Measurements from ENCODE around the gene ENTREP1.

ENTREP1 gene

DNA sequence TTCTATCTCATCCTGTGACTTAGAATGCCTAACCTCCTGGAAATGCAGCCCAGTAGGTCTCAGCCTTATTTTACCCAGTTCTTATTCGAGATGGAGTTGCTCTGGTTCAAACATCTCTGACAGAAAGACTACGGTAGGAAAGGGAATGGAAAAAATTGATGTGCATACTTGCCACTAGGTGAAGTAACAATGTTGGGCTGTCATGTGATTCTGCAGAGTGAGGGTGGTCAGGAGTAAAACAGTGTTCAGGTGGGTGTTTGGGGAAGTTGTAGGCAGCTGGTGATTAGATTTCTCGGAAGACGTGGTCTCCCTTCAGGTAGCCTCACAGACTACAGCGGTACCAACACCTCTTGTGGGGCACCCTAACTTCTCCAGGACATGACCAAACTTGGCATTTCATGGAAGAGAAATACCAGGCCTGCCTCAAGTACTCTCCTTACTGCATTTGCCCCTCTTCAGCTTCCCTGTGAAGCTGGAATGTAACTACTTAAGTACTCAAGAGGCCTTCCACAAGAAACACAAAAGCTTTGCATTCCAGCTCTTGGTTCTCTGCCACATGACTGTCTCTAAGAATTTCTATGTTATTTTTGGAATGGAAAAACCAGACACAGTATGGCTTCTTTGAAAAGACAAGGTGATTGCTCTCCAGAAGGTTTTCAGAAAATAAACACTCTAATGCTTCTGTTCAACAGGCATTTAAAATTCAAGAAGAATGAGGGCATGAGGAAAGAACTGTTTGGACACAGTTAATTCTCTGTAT is 17.4 kb upstream of the ENTREP1 start:
- Mint-ChIP-seq H3K27me3 (peaks cover 8% of the 10 kb centered on the region), H3K36me3 (no peaks in the 10 kb centered on the region), H3K4me3 (no peak overlapping the region), H3K27ac (no peak overlapping the region), H3K4me1 (no peaks in the 10 kb centered on the region), H3K9me3 (peaks cover 4% of the 10 kb centered on the region)
- no peak for DNase-seq (ENCODE audit: low spot score in 2 of 2)
- no peak for ATAC-seq (ENCODE audit: low read depth)

GRCh38 chr9:69308206-69308931 is 16.6 kb upstream of the ENTREP1 start:
- Mint-ChIP-seq H3K27ac (no peak overlapping the region), H3K27me3 (peaks cover 8% of the 10 kb centered on the region), H3K4me1 (no peaks in the 10 kb centered on the region), H3K36me3 (no peaks in the 10 kb centered on the region), H3K4me3 (no peak overlapping the region), H3K9me3 (peaks cover 4% of the 10 kb centered on the region)
- DNase-seq (ENCODE audit: low spot score in 2 of 2) (no peak), ATAC-seq (ENCODE audit: low read depth) (no peak)

DNA sequence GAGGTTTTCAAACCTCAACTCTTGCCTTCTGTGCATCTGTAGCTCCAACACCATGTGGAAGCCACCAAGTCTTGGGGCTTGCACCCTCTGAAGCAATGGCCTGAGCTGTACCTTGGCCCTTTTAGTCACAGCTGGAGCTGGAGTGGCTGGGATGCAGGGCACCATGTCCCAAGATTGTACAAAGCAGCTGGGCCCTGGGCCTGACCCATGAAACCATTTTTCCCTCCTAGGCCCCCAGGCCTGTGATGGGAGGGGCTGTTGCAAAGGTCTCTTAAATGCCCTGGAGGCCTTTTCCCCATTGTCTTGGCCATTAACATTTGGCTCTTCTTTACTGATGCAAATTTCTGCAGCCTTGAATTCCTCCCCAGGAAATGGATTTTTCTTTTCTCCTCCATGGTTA is 11.8 kb upstream of the ENTREP1 start:
- peaks cover 14% of the 10 kb centered on the region for H3K9me3 Mint-ChIP-seq
- no peaks in the 10 kb centered on the region for H3K4me1 Mint-ChIP-seq
- DNase-seq (ENCODE audit: low spot score in 2 of 2), result no peak
- H3K36me3 Mint-ChIP-seq, result no peaks in the 10 kb centered on the region
- ATAC-seq (ENCODE audit: low read depth), result no peak
- no peak overlapping the region for H3K27ac Mint-ChIP-seq
- H3K27me3 Mint-ChIP-seq, result peaks cover 8% of the 10 kb centered on the region
- no peak overlapping the region for H3K4me3 Mint-ChIP-seq

DNA sequence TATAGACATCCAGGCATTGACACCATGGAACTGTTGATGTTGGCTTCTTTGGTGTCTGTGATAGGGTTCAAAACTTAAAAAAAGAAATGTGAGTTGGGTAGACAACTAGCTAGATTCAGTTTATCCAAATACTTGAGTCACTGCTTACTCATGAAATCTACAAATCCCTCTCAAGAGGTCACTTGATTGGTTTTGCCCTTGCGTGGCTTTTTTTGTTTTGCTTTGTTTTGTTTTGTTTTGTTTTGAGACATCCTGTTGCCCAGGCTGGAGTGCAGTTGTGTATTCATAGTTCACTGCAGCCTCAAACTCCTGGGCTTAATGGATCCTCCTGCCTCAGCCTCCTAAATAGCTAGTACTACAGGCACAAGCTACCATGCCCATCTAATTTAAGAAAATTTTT is 10.5 kb upstream of the ENTREP1 start:
- no peak overlapping the region for H3K27ac Mint-ChIP-seq
- peaks cover 14% of the 10 kb centered on the region for H3K9me3 Mint-ChIP-seq
- H3K36me3 Mint-ChIP-seq, result no peaks in the 10 kb centered on the region
- DNase-seq (ENCODE audit: low spot score in 2 of 2), result no peak
- H3K4me3 Mint-ChIP-seq, result no peak overlapping the region
- no peak for ATAC-seq (ENCODE audit: low read depth)
- no peaks in the 10 kb centered on the region for H3K4me1 Mint-ChIP-seq
- peaks cover 2% of the 10 kb centered on the region for H3K27me3 Mint-ChIP-seq

- Mint-ChIP-seq H3K36me3 (no peaks in the 10 kb centered on the region), H3K9me3 (peaks cover 11% of the 10 kb centered on the region), H3K27ac (no peak overlapping the region), H3K27me3 (peaks cover 2% of the 10 kb centered on the region), H3K4me1 (no peaks in the 10 kb centered on the region), H3K4me3 (no peak overlapping the region)
- DNase-seq (ENCODE audit: low spot score in 2 of 2) (no peak), ATAC-seq (ENCODE audit: low read depth) (no peak)
These were observed 7.9 kb upstream of the ENTREP1 start for GRCh38 chr9:69317081-69317480.

DNA sequence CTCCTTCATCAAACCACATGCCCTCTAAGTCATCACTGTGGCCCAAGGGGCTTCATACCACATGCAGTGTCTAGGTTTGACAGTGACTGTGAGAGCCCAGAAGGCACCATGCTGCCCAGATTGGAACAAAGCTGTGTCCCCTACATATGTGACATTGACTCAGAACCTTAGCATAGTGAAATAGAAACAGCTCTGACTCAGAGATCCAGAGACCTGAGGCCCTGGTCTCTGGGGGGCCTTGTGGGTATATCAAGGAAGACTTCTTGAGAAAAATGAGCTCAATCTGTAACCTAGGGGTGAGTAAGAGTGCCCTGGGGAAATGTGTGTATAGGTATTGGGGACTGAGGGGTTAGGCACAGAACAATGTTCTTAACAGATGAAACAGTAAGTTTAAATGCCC is 7.1 kb upstream of the ENTREP1 start:
- no peak for ATAC-seq (ENCODE audit: low read depth)
- H3K4me1 Mint-ChIP-seq, result no peaks in the 10 kb centered on the region
- no peak for DNase-seq (ENCODE audit: low spot score in 2 of 2)

GRCh38 chr9:69319324-69320025 is 5.5 kb upstream of the ENTREP1 start:
- no peak overlapping the region for H3K4me3 Mint-ChIP-seq
- no peak for DNase-seq (ENCODE audit: low spot score in 2 of 2)
- H3K27ac Mint-ChIP-seq, result no peak overlapping the region
- H3K36me3 Mint-ChIP-seq, result no peaks in the 10 kb centered on the region
- H3K9me3 Mint-ChIP-seq, result peaks cover 2% of the 10 kb centered on the region
- ATAC-seq (ENCODE audit: low read depth), result no peak
- no peaks in the 10 kb centered on the region for H3K4me1 Mint-ChIP-seq
- H3K27me3 Mint-ChIP-seq, result peaks cover 2% of the 10 kb centered on the region

More for the DNA sequence above, 7.1 kb upstream of the ENTREP1 start:
- H3K9me3 Mint-ChIP-seq, result peaks cover 10% of the 10 kb centered on the region
- no peak overlapping the region for H3K27ac Mint-ChIP-seq
- H3K4me3 Mint-ChIP-seq, result no peak overlapping the region
- peaks cover 2% of the 10 kb centered on the region for H3K27me3 Mint-ChIP-seq
- no peaks in the 10 kb centered on the region for H3K36me3 Mint-ChIP-seq

DNA sequence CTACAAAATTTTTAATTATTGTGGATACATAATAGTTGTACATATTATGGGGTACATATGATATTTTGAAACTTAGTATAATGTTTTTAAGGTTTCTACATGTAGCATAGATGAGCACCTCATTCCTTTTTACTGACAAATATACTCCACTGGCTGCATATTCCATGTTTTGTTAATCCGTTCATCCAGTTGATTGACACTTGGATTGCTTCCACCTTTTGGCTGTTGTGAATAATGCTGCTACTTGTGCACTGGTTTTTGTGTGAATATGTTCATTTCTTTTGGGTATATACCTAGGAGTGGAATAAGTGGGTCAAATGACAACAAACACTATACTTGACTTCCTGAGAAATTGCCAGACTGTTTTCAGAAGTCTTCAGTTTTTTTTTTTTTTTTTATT is 2.8 kb upstream of the ENTREP1 start:
- ATAC-seq (ENCODE audit: low read depth), result no peak

GRCh38 chr9:69323861-69324260 is 1.2 kb upstream of the ENTREP1 start:
- Mint-ChIP-seq H3K36me3 (no peaks in the 10 kb centered on the region), H3K27me3 (peaks cover 6% of the 10 kb centered on the region), H3K4me3 (no peak overlapping the region), H3K4me1 (peaks cover 5% of the 10 kb centered on the region), H3K9me3 (no peaks in the 10 kb centered on the region), H3K27ac (no peak overlapping the region)
- DNase-seq (ENCODE audit: low spot score in 2 of 2) (no peak), ATAC-seq (ENCODE audit: low read depth) (no peak)

More for the DNA sequence above, 2.8 kb upstream of the ENTREP1 start:
- DNase-seq (ENCODE audit: low spot score in 2 of 2), result no peak
- Mint-ChIP-seq H3K4me3 (no peak overlapping the region), H3K9me3 (no peaks in the 10 kb centered on the region), H3K27me3 (peaks cover 7% of the 10 kb centered on the region), H3K4me1 (peaks cover 5% of the 10 kb centered on the region), H3K27ac (no peak overlapping the region), H3K36me3 (no peaks in the 10 kb centered on the region)

GRCh38 chr9:69325409-69326212 is 596 bp downstream of the ENTREP1 start:
- Mint-ChIP-seq H3K4me1 (peaks cover 5% of the 10 kb centered on the region), H3K9me3 (no peaks in the 10 kb centered on the region), H3K4me3 (peak overlapping the region; percentile 14), H3K36me3 (no peaks in the 10 kb centered on the region), H3K27ac (no peak overlapping the region), H3K27me3 (peaks cover 8% of the 10 kb centered on the region)
- DNase-seq (ENCODE audit: low spot score in 2 of 2) (no peak), ATAC-seq (ENCODE audit: low read depth) (no peak)

DNA sequence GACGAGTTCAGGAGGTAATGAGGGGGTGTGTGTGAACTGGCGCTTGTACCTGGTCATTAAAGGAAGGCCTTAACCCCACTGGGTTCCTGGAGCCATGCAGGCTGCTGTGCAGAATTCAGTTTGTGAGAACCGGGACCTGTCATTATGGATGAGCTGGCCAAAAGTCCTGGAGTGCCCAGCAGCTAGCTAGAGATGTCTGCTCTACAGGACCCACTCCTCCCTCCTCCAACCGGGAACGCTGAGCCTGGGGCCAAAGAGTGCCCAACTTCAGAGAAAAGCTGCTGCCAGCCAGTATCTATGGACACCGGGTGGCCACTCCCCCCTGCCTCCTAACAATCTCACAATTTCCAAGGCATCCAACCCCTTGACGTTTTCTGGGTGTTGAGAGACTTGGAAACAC is 1.2 kb downstream of the ENTREP1 start:
- H3K9me3 Mint-ChIP-seq, result no peaks in the 10 kb centered on the region
- peaks cover 8% of the 10 kb centered on the region for H3K27me3 Mint-ChIP-seq
- no peaks in the 10 kb centered on the region for H3K36me3 Mint-ChIP-seq
- no peak overlapping the region for H3K27ac Mint-ChIP-seq
- H3K4me1 Mint-ChIP-seq, result peaks cover 5% of the 10 kb centered on the region
- peak overlapping the region; percentile 14 for H3K4me3 Mint-ChIP-seq
- ATAC-seq (ENCODE audit: low read depth) (no peak), DNase-seq (ENCODE audit: low spot score in 2 of 2) (no peak)

- H3K27ac Mint-ChIP-seq, result no peak overlapping the region
- H3K9me3 Mint-ChIP-seq, result no peaks in the 10 kb centered on the region
- DNase-seq (ENCODE audit: low spot score in 2 of 2) (no peak), ATAC-seq (ENCODE audit: low read depth) (no peak)
- H3K36me3 Mint-ChIP-seq, result no peaks in the 10 kb centered on the region
- H3K4me1 Mint-ChIP-seq, result peaks cover 5% of the 10 kb centered on the region
- no peak overlapping the region for H3K4me3 Mint-ChIP-seq
- peaks cover 8% of the 10 kb centered on the region for H3K27me3 Mint-ChIP-seq
These were observed 5.6 kb downstream of the ENTREP1 start for GRCh38 chr9:69330580-69330979.

- Mint-ChIP-seq H3K27ac (no peak overlapping the region), H3K27me3 (peaks cover 3% of the 10 kb centered on the region), H3K4me3 (no peak overlapping the region), H3K9me3 (no peaks in the 10 kb centered on the region), H3K4me1 (no peaks in the 10 kb centered on the region), H3K36me3 (no peaks in the 10 kb centered on the region)
- ATAC-seq (ENCODE audit: low read depth) (no peak), DNase-seq (ENCODE audit: low spot score in 2 of 2) (no peak)
These were observed 6.4 kb downstream of the ENTREP1 start for GRCh38 chr9:69331444-69331843.
